Smooth muscle cell (in vitro differentiated cells): ENCODE measurements around the gene SLC16A8. TPM values are rescaled to one million over a fixed set of nuclear protein-coding genes. Genes with fewer than 3 reads are reported as not detected.

Source experiments
- DNase-seq: peaks from one replicate; lab custom pipeline; 2025; ENCODE audit not compliant: unreplicated experiment; lab: John Stamatoyannopoulos, UW
- H2AFZ ChIP-seq: fragments of 200-600 bp; sonication (generic); 2 replicates; pipeline ENCODE4 v1.6.0; 2016; ENCODE audit warnings: antibody characterized with exemption, low read depth, mild to moderate bottlenecking
- H3F3A ChIP-seq: fragments of 200-600 bp; sonication (generic); 2 replicates; pipeline ENCODE4 v1.6.0; 2017; ENCODE audit warnings: antibody characterized with exemption, low read depth
- H3K27ac ChIP-seq: fragments of 200-600 bp; sonication (generic); 2 replicates; pipeline ENCODE4 v1.5.1; 2016; ENCODE audit warnings: low read depth, mild to moderate bottlenecking
- H3K27me3 ChIP-seq: fragments of 200-600 bp; sonication (generic); 2 replicates; pipeline ENCODE4 v1.6.1; 2016; ENCODE audit warnings: low read depth, mild to moderate bottlenecking
- H3K36me3 ChIP-seq: fragments of 200-600 bp; sonication (generic); 2 replicates; pipeline ENCODE4 v1.5.1; 2016; ENCODE audit warnings: low read depth
- H3K4me1 ChIP-seq: fragments of 200-600 bp; sonication (generic); 2 replicates; pipeline ENCODE4 v1.5.1; 2016; ENCODE audit warnings: low read depth
- H3K4me2 ChIP-seq: fragments of 200-600 bp; sonication (generic); 2 replicates; pipeline ENCODE4 v1.6.0; 2016; ENCODE audit warnings: mild to moderate bottlenecking
- H3K4me3 ChIP-seq: fragments of 200-600 bp; sonication (generic); 2 replicates; pipeline ENCODE4 v1.5.1; 2016; ENCODE audit warnings: mild to moderate bottlenecking
- H3K79me2 ChIP-seq: fragments of 200-600 bp; sonication (generic); 2 replicates; pipeline ENCODE4 v1.6.0; 2016; ENCODE audit warnings: low read depth, mild to moderate bottlenecking
- H3K9ac ChIP-seq: fragments of 200-600 bp; sonication (generic); 2 replicates; pipeline ENCODE4 v1.6.0; 2016; ENCODE audit warnings: low read depth
- H3K9me3 ChIP-seq: fragments of 200-600 bp; sonication (generic); replicated peaks from 2 replicates; pipeline ENCODE4 v1.5.1; 2016; ENCODE audit warnings: low read depth
- H4K20me1 ChIP-seq: fragments of 200-600 bp; sonication (generic); 2 replicates; pipeline ENCODE4 v1.6.0; 2016; ENCODE audit warnings: low read depth
- CTCF ChIP-seq: fragments of 200-600 bp; sonication (generic); IDR thresholded peaks from 2 replicates; pipeline ENCODE4 v1.5.1; 2017; ENCODE audit warnings: borderline replicate concordance, mild to moderate bottlenecking, antibody characterized with exemption; ENCODE audit not compliant: insufficient read depth, poor library complexity, severe bottlenecking
- WGBS: methylation state at CpG from one replicate; pipeline ENCODE4 v1.1.7; 2016; ENCODE audit warnings: low lambda C conversion rate; 5-methylcytosine and 5-hydroxymethylcytosine counted together
- polyA plus RNA-seq: library from polyadenylated mRNA; unstranded; fragments of >200 nt; fragmentation: Nextera tagmentation; extraction: Ambion mirVana; gene quantifications from 2 replicates; pipeline ENCODE4 v1.2.1, GENCODE V29; 2016
- total RNA-seq: library from RNA; depleted of rRNA; stranded (reverse); fragments of >200 nt; gene quantifications from 2 replicates; pipeline ENCODE4 v1.2.3, GENCODE V29; 2014

SLC16A8 gene
- total and polyA plus RNA-seq, 2 experiments from 2014 or later, result 0.93 TPM; not detected in 1

- Histone ChIP-seq H3K4me1 (no peaks in the 10 kb centered on the region), H3K36me3 (no peaks in the 10 kb centered on the region), H3K79me2 (no peaks in the 10 kb centered on the region), H3K27me3 (no peaks in the 10 kb centered on the region), H3K27ac (no peak overlapping the region), H3K9ac (no peak overlapping the region), H3K4me2 (no peak overlapping the region), H2AFZ (no peak overlapping the region), H3K4me3 (no peak overlapping the region), H4K20me1 (no peaks in the 10 kb centered on the region), H3K9me3 (no peaks in the 10 kb centered on the region), H3F3A (no peaks in the 10 kb centered on the region)
- 95% methylated on average over 2 of the region's 2 CpGs for WGBS
- DNase-seq, result no peak
- TF ChIP-seq CTCF, result no peak
Observed at GRCh38 chr22:38131399-38131798, 47.4 kb upstream of the SLC16A8 start.

GRCh38 chr22:38129856-38130255 lies 45.9 kb upstream of the SLC16A8 start:
- no peaks in the 10 kb centered on the region for H3K27me3 ChIP-seq
- WGBS, result 92% methylated on average over 9 of the region's 9 CpGs
- no peaks in the 10 kb centered on the region for H4K20me1 ChIP-seq
- H3K9ac ChIP-seq, result no peak overlapping the region
- TF ChIP-seq CTCF, result no peak
- H3K27ac ChIP-seq, result no peak overlapping the region
- no peak overlapping the region for H2AFZ ChIP-seq
- H3K4me1 ChIP-seq, result no peaks in the 10 kb centered on the region
- no peak overlapping the region for H3K4me3 ChIP-seq
- no peaks in the 10 kb centered on the region for H3K36me3 ChIP-seq
- no peaks in the 10 kb centered on the region for H3K79me2 ChIP-seq
- no peaks in the 10 kb centered on the region for H3K9me3 ChIP-seq
- no peak overlapping the region for H3K4me2 ChIP-seq
- H3F3A ChIP-seq, result no peaks in the 10 kb centered on the region
- no peak for DNase-seq

- Histone ChIP-seq H3K27ac (no peak overlapping the region), H3K36me3 (no peaks in the 10 kb centered on the region), H3K79me2 (no peaks in the 10 kb centered on the region), H3K4me1 (no peaks in the 10 kb centered on the region), H3K4me2 (no peak overlapping the region), H3F3A (no peaks in the 10 kb centered on the region), H3K4me3 (no peak overlapping the region), H3K9ac (no peak overlapping the region), H3K27me3 (no peaks in the 10 kb centered on the region), H2AFZ (no peak overlapping the region), H3K9me3 (no peaks in the 10 kb centered on the region), H4K20me1 (no peaks in the 10 kb centered on the region)
- DNase-seq, result no peak
- TF ChIP-seq CTCF, result no peak
- 92% methylated on average over 10 of the region's 10 CpGs for WGBS
Observed at GRCh38 chr22:38129021-38129420, 45.0 kb upstream of the SLC16A8 start.

- TF ChIP-seq CTCF, result no peak
- Histone ChIP-seq H3K9ac (no peak overlapping the region), H3K9me3 (no peaks in the 10 kb centered on the region), H2AFZ (no peak overlapping the region), H3K27ac (no peak overlapping the region), H3K4me3 (no peak overlapping the region), H3F3A (no peaks in the 10 kb centered on the region), H4K20me1 (no peaks in the 10 kb centered on the region), H3K36me3 (no peaks in the 10 kb centered on the region), H3K27me3 (no peaks in the 10 kb centered on the region), H3K79me2 (no peaks in the 10 kb centered on the region), H3K4me1 (no peaks in the 10 kb centered on the region), H3K4me2 (no peak overlapping the region)
- no peak for DNase-seq
- WGBS, result 87% methylated on average over 9 of the region's 9 CpGs
Observed at GRCh38 chr22:38127869-38128268, 43.9 kb upstream of the SLC16A8 start.
